ENCODE results near the gene GDPD3.
"Not testable (repeated sequence)": the region's sequence is repeated elsewhere in the genome, so short reads cannot be mapped to it uniquely, and the experiment has no call there.

The GDPD3 gene

DNA sequence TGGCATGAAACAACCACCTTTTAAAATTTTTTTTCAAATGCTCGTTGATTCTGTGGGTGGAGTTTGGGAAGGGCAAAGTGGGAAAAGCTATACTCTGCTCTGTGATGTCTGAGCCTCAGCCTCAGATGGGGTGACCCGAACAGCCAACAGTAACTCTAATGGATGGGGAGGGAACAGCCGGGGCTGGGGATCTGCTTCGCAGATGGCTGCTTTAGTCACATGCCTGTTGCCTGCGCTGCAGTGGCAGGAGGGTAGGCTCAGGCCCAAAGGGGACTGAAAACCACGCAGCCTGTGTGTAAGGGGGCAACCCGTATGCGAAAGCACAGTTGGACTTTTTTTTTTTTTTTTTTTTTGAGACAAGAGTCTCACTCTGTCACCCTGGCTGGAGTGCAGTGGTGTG, 24.6 kb upstream of the GDPD3 start:
- no peaks in the 10 kb centered on the region for H3K9me3 Mint-ChIP-seq
- H3K27ac Mint-ChIP-seq = no peak overlapping the region
- H3K36me3 Mint-ChIP-seq = no peaks in the 10 kb centered on the region
- no peak for DNase-seq (ENCODE audit: low spot score in 2 of 2)
- peaks cover 17% of the 10 kb centered on the region for H3K4me1 Mint-ChIP-seq
- ATAC-seq = no peak
- no peak overlapping the region for H3K4me3 Mint-ChIP-seq

DNA sequence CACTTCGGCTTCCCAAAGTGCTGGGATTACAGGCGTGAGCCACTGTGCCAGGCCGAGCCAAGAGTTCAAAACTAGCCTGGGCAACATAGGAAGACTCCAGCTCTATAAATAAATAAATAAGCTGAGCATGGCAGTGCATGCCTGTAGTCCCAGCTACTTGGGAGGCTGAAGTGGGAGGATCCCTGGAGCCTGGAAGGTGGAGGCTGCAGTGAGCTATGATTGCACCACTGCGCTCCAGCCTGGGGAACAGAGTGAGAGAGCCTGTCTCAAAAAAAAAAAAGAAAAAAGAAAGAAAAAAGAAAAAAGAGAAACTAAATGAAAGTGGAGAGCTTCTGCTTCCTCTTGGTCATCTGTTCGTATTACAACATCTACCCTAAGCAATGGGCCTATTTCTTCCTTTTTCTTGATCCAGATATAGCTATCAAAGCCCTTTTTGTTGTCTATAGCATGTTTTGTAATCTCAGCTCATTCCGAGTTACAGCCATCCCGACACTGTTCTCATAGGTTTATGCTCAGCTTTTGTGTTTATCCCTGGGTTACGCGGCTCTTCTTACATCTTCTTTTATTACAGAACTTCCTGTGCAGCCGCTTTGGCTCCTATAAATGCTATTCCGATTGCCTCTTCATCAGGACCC, 23.8 kb upstream of the GDPD3 start:
- peaks cover 14% of the 10 kb centered on the region for H3K4me1 Mint-ChIP-seq
- no peaks in the 10 kb centered on the region for H3K9me3 Mint-ChIP-seq
- H3K36me3 Mint-ChIP-seq = no peaks in the 10 kb centered on the region
- H3K27ac Mint-ChIP-seq = no peak overlapping the region
- no peak for DNase-seq (ENCODE audit: low spot score in 2 of 2)
- ATAC-seq = no peak
- no peak overlapping the region for H3K4me3 Mint-ChIP-seq

DNA sequence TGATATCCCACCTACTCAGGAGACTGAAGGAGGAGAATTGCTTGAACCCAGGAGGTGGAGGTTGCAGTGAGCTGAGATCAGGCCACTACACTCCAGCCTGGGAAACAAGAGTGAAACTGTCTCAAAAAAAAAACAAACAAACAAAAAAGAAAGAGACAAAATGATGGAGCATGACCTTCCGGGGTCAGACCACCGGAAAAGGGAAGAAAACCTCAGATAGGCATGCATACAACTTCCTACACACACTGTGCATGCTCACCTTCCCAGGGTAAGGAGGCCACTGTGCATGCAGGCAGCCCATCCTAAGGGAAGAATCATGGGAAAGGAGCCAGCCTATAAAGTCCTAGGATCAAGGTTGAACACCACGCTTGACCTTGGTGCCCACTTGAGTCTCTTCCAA, 19.3 kb upstream of the GDPD3 start:
- ATAC-seq = no peak
- H3K4me3 Mint-ChIP-seq = no peak overlapping the region
- no peaks in the 10 kb centered on the region for H3K36me3 Mint-ChIP-seq
- H3K27ac Mint-ChIP-seq = no peak overlapping the region
- H3K4me1 Mint-ChIP-seq = peaks cover 5% of the 10 kb centered on the region
- DNase-seq (ENCODE audit: low spot score in 2 of 2) = no peak
- no peaks in the 10 kb centered on the region for H3K9me3 Mint-ChIP-seq

DNA sequence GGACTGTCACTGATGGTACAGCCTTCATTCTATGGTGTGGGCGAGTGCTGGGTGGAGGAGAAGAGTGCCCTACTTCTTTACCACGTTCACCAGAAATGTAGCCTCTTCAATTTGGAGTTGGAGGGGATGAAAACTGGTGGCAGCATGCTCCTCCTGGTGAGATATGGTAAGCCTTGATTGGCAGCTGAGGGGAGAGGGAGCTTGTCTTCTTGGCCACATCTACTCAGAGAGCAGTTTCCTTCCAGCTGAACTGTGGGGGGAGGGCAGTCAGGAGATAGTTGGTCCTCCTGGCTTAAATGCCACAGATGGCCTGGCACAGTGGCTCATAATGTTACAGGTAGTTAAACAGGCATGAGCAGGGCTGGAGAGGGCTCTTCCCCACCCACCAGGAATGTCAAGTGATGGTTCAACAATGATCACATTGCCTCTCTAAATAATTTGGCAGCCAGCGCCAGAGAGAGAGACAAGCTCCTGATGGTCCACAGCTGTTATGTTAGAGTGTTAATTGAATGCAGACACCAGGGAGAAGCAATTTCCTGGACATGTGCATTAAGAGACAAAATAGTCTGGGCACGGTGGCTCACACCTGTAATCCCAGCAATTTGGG, 18.6 kb upstream of the GDPD3 start:
- ATAC-seq (no peak), DNase-seq (ENCODE audit: low spot score in 2 of 2) (no peak)
- peaks cover 5% of the 10 kb centered on the region for H3K4me1 Mint-ChIP-seq
- no peak overlapping the region for H3K27ac Mint-ChIP-seq
- H3K9me3 Mint-ChIP-seq = no peaks in the 10 kb centered on the region
- H3K36me3 Mint-ChIP-seq = no peaks in the 10 kb centered on the region
- H3K4me3 Mint-ChIP-seq = no peak overlapping the region

DNA sequence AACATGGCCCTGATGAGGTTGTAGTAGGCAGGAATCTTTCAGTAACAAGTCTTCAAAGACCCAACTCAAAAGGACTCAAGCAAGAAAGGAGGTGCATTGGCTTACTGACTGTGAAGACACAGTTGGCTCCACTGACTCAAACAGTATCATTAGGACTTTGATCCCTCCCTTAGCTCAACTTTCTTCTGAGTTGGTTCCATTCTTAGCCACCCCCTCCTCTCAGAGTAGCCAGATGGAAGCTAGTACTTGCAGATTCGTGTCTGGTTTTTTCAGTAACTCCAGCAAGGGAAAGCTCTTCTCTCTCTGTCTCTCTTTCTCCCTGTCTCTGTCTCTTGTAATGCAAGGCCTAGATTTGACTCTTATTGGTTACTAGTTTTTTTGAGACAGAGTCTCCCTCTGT, 14.7 kb upstream of the GDPD3 start:
- no peak for ATAC-seq

DNA sequence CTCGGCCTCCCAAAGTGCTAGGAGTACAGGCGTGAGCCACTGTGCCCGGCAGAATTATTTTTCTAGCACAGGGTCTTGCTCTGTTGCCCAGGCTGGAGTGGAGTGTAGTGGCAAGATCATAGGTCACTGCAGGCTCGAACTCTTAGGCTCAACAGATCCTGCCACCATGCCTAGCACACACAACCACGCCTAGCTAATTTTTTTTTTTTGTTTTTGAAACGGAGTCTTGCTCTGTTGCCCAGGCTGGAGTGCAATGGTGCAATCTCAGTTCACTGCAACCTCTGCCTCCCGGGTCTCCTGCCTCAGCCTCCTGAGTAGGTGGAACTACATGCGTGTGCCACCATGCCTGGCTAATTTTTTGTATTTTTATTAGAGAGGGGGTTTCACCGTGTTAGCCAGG, 12.4 kb upstream of the GDPD3 start:
- not testable (repeated sequence) for H3K4me3 Mint-ChIP-seq; H3K27ac Mint-ChIP-seq; ATAC-seq; H3K9me3 Mint-ChIP-seq; H3K36me3 Mint-ChIP-seq; DNase-seq (ENCODE audit: low spot score in 2 of 2)
- H3K4me1 Mint-ChIP-seq = peaks cover 30% of the 10 kb centered on the region

More for the DNA sequence above, 14.7 kb upstream of the GDPD3 start:
- H3K36me3 Mint-ChIP-seq = no peaks in the 10 kb centered on the region
- H3K4me1 Mint-ChIP-seq = peaks cover 17% of the 10 kb centered on the region
- H3K27ac Mint-ChIP-seq = peak overlapping the region; percentile 65
- no peak overlapping the region for H3K4me3 Mint-ChIP-seq
- H3K9me3 Mint-ChIP-seq = no peaks in the 10 kb centered on the region
- DNase-seq (ENCODE audit: low spot score in 2 of 2) = no peak

DNA sequence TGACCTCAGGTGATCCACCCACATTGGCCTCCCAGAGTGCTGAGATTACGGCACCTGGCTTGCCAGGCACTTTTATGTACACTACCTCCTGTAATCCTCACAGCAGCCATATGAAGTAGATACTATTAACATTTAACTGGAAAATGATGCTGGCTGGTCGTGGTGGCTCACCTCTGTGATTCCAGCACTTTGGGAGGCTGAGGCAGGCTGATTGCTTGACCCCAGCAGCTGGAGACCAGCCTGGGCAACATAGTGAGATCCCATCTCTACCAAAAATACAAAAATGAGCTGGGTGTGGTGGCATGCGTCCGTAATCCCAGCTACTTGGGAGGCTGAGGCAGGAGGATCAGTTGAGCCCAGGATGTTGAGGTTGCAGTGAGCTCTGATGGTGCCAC, 11.6 kb upstream of the GDPD3 start:
- H3K4me1 Mint-ChIP-seq = peaks cover 32% of the 10 kb centered on the region
- no peaks in the 10 kb centered on the region for H3K9me3 Mint-ChIP-seq
- ATAC-seq (no peak), DNase-seq (ENCODE audit: low spot score in 2 of 2) (no peak)
- H3K36me3 Mint-ChIP-seq = peaks cover 9% of the 10 kb centered on the region
- no peak overlapping the region for H3K4me3 Mint-ChIP-seq
- no peak overlapping the region for H3K27ac Mint-ChIP-seq

DNA sequence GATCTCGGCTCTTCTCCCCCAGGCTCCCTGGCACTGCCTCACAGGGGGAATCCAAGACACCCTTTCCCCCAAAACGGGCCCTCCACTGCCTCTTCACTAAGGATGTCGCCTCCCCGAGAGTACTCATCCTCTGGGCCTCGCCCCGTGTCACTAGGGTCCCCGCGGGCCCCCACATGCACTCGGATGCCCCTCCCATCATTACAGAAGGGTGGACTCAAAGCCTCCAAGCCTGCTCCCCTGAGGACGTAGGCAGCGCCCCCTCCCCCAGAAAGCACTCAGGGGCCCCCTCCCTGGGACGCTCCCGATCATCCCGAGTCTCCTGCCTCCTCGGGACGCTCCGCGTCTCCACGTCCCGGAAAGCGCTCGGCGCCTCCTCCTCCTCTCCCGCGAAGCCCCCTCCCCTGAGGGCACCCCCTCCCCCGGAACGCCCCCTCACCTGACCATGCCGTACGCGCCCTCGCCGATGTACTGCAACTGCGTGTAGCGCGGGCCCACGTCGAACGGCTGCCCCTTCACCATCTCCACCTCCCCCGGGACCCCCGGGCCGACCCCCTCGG, 9.3 kb upstream of the GDPD3 start:
- DNase-seq (ENCODE audit: low spot score in 2 of 2) (peak in 1 of 2 donors; percentile 58), ATAC-seq (peak; percentile 47)
- Mint-ChIP-seq H3K4me1 (peaks cover 38% of the 10 kb centered on the region), H3K36me3 (peaks cover 27% of the 10 kb centered on the region), H3K9me3 (no peaks in the 10 kb centered on the region), H3K4me3 (peak overlapping the region; percentile 80), H3K27ac (peak overlapping the region; percentile 93)

DNA sequence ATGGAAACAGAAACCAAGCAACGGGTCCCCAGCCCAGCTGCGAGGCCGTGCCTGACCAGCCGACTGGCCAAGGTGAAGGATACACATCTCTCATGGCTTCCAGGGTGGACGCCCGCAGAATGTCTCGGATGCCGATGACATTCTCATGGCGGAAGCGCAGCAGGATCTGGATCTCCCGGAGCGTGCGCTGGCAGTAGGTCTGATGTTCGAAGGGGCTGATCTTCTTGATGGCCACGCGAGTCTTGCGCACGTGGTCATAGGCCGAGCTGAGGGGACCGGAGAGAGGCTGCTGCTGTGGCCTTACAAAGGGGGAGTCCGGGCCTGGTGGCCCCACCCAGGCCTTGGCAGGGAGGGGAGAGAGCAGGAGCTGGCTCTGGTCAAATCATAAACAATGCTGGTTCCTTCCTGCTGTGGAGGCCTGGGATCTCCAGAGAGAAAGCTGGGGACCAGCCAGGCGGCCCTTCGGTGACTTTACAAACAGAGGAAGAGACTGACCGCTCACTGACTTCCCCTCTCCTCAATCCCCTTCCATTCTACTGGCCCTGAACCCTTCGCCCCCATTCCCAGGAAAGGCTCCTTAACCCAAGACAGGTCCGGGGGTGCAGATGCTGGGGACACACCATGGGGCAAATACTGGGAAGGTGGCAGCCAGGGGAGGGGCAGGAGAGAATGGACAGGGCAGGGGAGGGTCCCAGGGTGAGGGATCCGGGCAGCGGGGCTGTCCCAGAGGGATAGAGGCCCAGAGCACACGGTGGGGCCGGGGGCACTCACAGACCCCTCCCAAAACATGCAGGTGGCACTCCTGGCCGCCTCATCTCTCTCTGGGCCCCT, 8.6 kb upstream of the GDPD3 start:
- DNase-seq (ENCODE audit: low spot score in 2 of 2) = no peak
- ATAC-seq = no peak
- Mint-ChIP-seq H3K4me1 (peaks cover 38% of the 10 kb centered on the region), H3K36me3 (peaks cover 29% of the 10 kb centered on the region), H3K4me3 (peak overlapping the region; percentile 80), H3K27ac (peak overlapping the region; percentile 93), H3K9me3 (no peaks in the 10 kb centered on the region)

DNA sequence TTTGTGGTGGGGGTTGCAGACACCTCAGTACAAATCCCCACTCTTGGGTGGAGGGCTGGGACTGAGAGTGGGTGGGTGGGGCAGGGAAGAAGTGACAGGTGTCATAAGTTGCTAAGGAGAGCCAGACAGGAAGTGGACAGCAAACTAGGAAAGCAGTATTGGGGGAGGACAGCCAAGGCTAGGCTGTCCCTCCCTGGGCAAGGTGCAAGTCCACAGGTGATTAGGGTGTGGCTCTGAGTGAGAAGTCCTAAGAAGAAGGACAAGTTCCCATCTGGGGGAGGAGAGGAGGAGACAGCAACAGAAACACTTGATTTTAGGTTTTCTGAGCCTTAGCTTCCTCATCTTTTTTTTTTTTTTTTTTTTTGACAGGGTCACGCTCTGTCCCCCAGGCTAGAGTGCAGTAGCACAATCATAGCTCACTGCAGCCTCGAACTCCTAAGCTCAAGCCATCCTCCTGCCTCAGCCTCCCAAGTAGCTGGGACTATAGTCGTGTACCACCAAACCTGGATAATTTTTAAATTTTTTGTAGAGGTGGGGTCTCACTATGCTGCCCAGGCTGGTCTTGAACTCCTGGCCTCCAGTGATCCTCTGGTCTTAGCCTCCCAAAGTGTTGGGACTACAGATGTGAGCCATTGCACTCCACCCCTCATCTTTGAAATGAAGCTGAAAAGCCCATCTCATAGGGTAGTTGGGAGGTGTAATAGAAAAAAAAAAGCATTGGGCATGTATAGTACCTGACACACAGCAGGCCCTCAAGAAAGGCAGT, 7.2 kb upstream of the GDPD3 start:
- peaks cover 42% of the 10 kb centered on the region for H3K36me3 Mint-ChIP-seq
- ATAC-seq (no peak), DNase-seq (ENCODE audit: low spot score in 2 of 2) (no peak)
- H3K4me3 Mint-ChIP-seq = no peak overlapping the region
- peaks cover 32% of the 10 kb centered on the region for H3K4me1 Mint-ChIP-seq
- peak overlapping the region; percentile 93 for H3K27ac Mint-ChIP-seq
- no peaks in the 10 kb centered on the region for H3K9me3 Mint-ChIP-seq

DNA sequence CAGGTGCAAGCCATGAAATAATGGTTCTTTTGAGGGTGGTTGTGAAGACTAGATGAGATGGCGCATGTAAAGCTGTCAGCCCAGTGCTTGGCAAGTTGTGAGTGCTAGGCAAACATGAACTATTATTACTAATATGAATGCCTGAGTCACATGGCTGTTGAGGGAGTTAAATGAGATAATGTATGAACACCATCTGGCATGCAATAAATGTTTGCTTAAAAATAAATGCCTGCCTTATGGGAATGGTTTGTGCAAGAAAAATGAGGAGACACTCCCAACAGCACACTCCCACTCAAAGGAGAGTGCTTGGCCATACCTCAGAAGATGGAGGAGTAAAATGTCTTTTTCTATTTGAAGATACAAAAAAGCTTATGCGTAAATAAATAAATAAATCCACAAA, 6.1 kb upstream of the GDPD3 start:
- Mint-ChIP-seq H3K4me3 (no peak overlapping the region), H3K27ac (peak overlapping the region; percentile 93), H3K36me3 (peaks cover 51% of the 10 kb centered on the region), H3K4me1 (peaks cover 43% of the 10 kb centered on the region), H3K9me3 (no peaks in the 10 kb centered on the region)
- ATAC-seq (no peak), DNase-seq (ENCODE audit: low spot score in 2 of 2) (no peak)

DNA sequence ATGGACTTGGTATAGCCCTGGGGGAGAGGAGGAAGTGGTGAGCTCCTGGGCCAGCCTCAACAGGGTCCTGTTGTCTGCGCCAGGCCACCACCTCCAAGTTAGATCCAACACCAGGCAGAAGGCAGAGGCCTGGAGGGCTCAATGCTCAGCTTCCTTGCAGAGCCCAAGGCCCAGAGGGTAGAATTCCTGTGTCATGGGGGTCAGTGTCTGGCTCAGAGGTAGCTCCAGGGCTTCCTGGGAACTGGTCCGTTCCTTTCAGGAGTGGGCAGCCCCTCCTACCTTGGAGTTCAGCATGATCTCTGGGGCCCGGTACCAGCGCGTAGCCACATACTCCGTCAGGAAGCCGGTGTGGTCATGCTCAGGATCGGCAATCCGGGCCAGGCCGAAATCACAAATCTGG, 4.4 kb upstream of the GDPD3 start:
- H3K4me3 Mint-ChIP-seq = no peak overlapping the region
- ATAC-seq (no peak), DNase-seq (ENCODE audit: low spot score in 2 of 2) (no peak)
- H3K27ac Mint-ChIP-seq = no peak overlapping the region
- peaks cover 52% of the 10 kb centered on the region for H3K4me1 Mint-ChIP-seq
- H3K9me3 Mint-ChIP-seq = no peaks in the 10 kb centered on the region
- H3K36me3 Mint-ChIP-seq = peaks cover 60% of the 10 kb centered on the region

DNA sequence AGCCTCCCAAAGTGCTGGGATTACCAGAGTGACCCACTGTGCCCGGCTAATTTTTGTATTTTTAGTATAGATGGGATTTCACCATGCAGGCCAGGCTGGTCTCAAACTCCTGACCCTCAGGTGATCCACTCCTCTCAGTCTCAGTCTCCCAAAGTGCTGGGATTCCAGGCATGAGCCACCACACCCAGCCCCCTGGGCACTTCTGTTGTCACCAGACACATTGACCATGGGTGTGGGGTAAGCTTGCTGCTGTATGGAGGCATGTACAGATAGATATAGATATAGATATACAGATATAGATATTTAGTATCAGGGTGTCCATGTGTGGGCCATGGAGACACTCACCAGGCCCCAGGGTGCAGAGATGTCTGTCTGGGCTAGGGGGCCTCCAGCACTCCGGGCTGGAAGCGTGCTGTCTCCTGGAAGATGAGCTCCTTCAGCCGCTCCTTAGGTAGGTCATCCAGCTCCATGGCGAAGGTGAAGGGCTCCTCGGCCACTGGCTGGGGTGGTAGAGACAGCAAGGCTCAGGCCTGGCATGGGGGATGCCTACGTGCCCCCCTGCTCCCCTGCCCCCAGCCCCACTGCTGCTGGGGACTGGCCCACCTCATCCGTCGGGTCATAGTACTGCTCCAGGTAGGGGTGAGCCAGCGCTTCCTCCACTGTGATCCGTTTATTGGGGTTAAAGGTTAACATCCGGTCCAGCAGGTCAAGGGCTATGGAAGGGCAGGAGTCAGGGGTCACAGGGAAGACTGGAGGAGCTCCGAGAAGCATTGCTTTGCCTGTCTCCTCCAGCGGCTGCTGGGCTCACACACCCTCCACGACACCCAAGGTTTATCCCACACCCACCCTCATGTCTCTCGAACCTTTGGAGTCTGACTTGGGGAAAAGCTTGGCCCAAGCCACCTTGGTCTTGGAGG, 3.2 kb upstream of the GDPD3 start:
- Mint-ChIP-seq H3K9me3 (no peaks in the 10 kb centered on the region), H3K4me3 (no peak overlapping the region), H3K4me1 (peaks cover 43% of the 10 kb centered on the region), H3K36me3 (peaks cover 57% of the 10 kb centered on the region), H3K27ac (no peak overlapping the region)
- DNase-seq (ENCODE audit: low spot score in 2 of 2) (no peak), ATAC-seq (no peak)

DNA sequence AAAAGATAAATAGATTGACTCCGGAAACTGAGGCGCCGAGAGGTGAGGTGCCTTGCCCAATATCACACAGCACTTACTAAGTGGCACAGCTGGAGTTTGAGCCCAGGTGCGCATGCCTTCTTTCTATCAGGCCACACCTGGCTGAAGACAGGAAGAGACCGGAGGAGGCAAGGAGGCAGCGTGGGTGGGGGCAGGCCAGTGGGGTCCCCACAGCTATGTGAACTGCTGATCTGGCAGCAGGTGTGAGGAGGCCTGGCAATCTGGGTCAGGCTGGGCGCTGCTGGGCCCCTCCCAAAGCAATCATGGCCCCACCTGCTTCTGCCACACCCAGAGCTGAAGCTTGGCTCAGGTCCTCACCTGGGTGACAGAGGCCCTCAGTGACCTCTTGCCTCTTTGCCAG, 1.9 kb upstream of the GDPD3 start:
- DNase-seq (ENCODE audit: low spot score in 2 of 2) (no peak), ATAC-seq (peak; percentile 14)

More for the DNA sequence above, 1.9 kb upstream of the GDPD3 start:
- no peak overlapping the region for H3K4me3 Mint-ChIP-seq
- H3K36me3 Mint-ChIP-seq = peaks cover 57% of the 10 kb centered on the region
- H3K27ac Mint-ChIP-seq = peak overlapping the region; percentile 65
- H3K9me3 Mint-ChIP-seq = no peaks in the 10 kb centered on the region
- H3K4me1 Mint-ChIP-seq = peaks cover 36% of the 10 kb centered on the region

Measured in stimulated activated effector memory CD8-positive, alpha-beta T cell treated with anti-CD3 and anti-CD28 coated beads, Interleukin-12 subunit alpha, Interleukin-12 subunit beta, amount 100 ng/mL, for 72 hours (primary cell).